ENCODE measurements around the gene ATP13A1. TPM values are rescaled to one million over a fixed set of nuclear protein-coding genes. Genes with fewer than 3 reads are reported as not detected.

Gene ATP13A1
- total RNA-seq, 4 donors from 2014 or later, result 65.6 to 142 (median 92.3) TPM

GRCh38 chr19:19645233-19645870, 18.1 kb downstream of the ATP13A1 start:
- Histone ChIP-seq H3K36me3 (peaks cover 0 to 61% of the 10 kb centered on the region in 2 donors), H3K4me3 (no peak overlapping the region), H3K4me1 (peaks cover 0 to 19% (median 5%) of the 10 kb centered on the region in 3 donors), H3K27me3 (no peaks in the 10 kb centered on the region), H3K27ac (no peak overlapping the region), H3K9me3 (no peaks in the 10 kb centered on the region)
- TF ChIP-seq POLR2A (IDR thresholded peaks at IDR 0.05) (no peak), EP300 (IDR thresholded peaks at IDR 0.05) (no peak), POLR2AphosphoS5 (IDR thresholded peaks at IDR 0.05) (no peak)
- ATAC-seq, result no peak
- 83% methylated on average over 1 of the region's 17 CpGs; no CpG with 5 or more reads in 1 of the 2 donors for WGBS, 2 donors (ENCODE audit: low coverage in 1 of 2)

GRCh38 chr19:19644054-19644388, 19.5 kb downstream of the ATP13A1 start:
- H3K27me3 ChIP-seq, result no peaks in the 10 kb centered on the region
- H3K27ac ChIP-seq, result peak overlapping the region in 1 of 4 donors; percentile 76
- peaks cover 0 to 19% (median 5%) of the 10 kb centered on the region in 3 donors for H3K4me1 ChIP-seq
- no peaks in the 10 kb centered on the region for H3K9me3 ChIP-seq
- WGBS, 2 donors (ENCODE audit: low coverage in 1 of 2), result 0% methylated on average over 1 of the region's 5 CpGs; no CpG with 5 or more reads in 1 of the 2 donors
- peak overlapping the region; percentile 60 to 68 for H3K4me3 ChIP-seq
- H3K36me3 ChIP-seq, result peaks cover 0 to 59% of the 10 kb centered on the region in 2 donors
- no peak for TF ChIP-seq POLR2A (IDR thresholded peaks at IDR 0.05)
- no peak for TF ChIP-seq CTCF (IDR thresholded peaks at IDR 0.05)
- no peak for TF ChIP-seq EP300 (IDR thresholded peaks at IDR 0.05)
- TF ChIP-seq POLR2AphosphoS5 (IDR thresholded peaks at IDR 0.05), result no peak
- no peak for ATAC-seq

GRCh38 chr19:19643158-19644053, 20.1 kb downstream of the ATP13A1 start, which contains the start of gene GMIP:
GMIP (minus strand) TSS chr19:19643657; CDS start chr19:19643529, 128 bp downstream.
- Histone ChIP-seq H3K27me3 (no peaks in the 10 kb centered on the region), H3K4me3 (peak within 1 kb of the TSS; percentile 60 to 68), H3K4me1 (peaks cover 0 to 19% (median 5%) of the 10 kb centered on the region in 3 donors), H3K9me3 (no peaks in the 10 kb centered on the region), H3K27ac (peak within 1 kb of the TSS in 3 of 4 donors; percentile 39 to 76 (median 54)), H3K36me3 (peaks cover 0 to 53% of the 10 kb centered on the region in 2 donors)
- peak; percentile 86 for ATAC-seq
- TF ChIP-seq CTCF (IDR thresholded peaks at IDR 0.05), result peak in 3 of 4 experiments; percentile 69 to 88 (median 85)
- peak in 1 of 2 donors; percentile 43 for TF ChIP-seq POLR2A (IDR thresholded peaks at IDR 0.05)
- no peak for TF ChIP-seq EP300 (IDR thresholded peaks at IDR 0.05)
- no peak for TF ChIP-seq POLR2AphosphoS5 (IDR thresholded peaks at IDR 0.05)
- 0% methylated on average over 1 to 3 of the region's 50 CpGs for WGBS, 2 donors (ENCODE audit: low coverage in 1 of 2)

- 20 to 29% methylated on average over 12 to 15 of the region's 16 CpGs for WGBS, 2 donors (ENCODE audit: low coverage in 1 of 2)
- no peaks in the 10 kb centered on the region for H3K27me3 ChIP-seq
- H3K27ac ChIP-seq, result peak overlapping the region in 2 of 4 donors; percentile 54 to 76
- peaks cover 0 to 53% of the 10 kb centered on the region in 2 donors for H3K36me3 ChIP-seq
- no peak for ATAC-seq
- no peak for TF ChIP-seq POLR2A (IDR thresholded peaks at IDR 0.05)
- peaks cover 0 to 19% (median 5%) of the 10 kb centered on the region in 3 donors for H3K4me1 ChIP-seq
- no peaks in the 10 kb centered on the region for H3K9me3 ChIP-seq
- peak overlapping the region; percentile 60 to 68 for H3K4me3 ChIP-seq
Measured at GRCh38 chr19:19642506-19643157, 20.8 kb downstream of the ATP13A1 start.

- ATAC-seq, result no peak
- no peak overlapping the region for H3K27ac ChIP-seq
- 35 to 88% methylated on average over 2 to 8 of the region's 53 CpGs for WGBS, 2 donors (ENCODE audit: low coverage in 1 of 2)
- peaks cover 0 to 4% (median 1%) of the 10 kb centered on the region in 3 donors for H3K4me1 ChIP-seq
- no peaks in the 10 kb centered on the region for H3K27me3 ChIP-seq
- TF ChIP-seq EP300 (IDR thresholded peaks at IDR 0.05) (no peak), CTCF (IDR thresholded peaks at IDR 0.05) (no peak), POLR2AphosphoS5 (IDR thresholded peaks at IDR 0.05) (no peak), POLR2A (IDR thresholded peaks at IDR 0.05) (no peak)
- peaks cover 0 to 62% of the 10 kb centered on the region in 2 donors for H3K36me3 ChIP-seq
- no peaks in the 10 kb centered on the region for H3K9me3 ChIP-seq
- H3K4me3 ChIP-seq, result no peak overlapping the region
Measured at GRCh38 chr19:19637523-19638251, 25.8 kb downstream of the ATP13A1 start.

Measured in gastroesophageal sphincter (tissue), 4 donors.